GM21717 (cell line): ENCODE data around the gene NEURL1B.
"Not testable (repeated sequence)": the region's sequence is repeated elsewhere in the genome, so short reads cannot be mapped to it uniquely, and the experiment has no call there.

Experiments used
- ATAC-seq: cut with Tn5 transposase; IDR thresholded peaks from one replicate; pipeline ENCODE4 v1.9.1; 2021; ENCODE audit warnings: mild to moderate bottlenecking, moderate library complexity; ENCODE audit not compliant: unreplicated experiment

The NEURL1B gene

DNA sequence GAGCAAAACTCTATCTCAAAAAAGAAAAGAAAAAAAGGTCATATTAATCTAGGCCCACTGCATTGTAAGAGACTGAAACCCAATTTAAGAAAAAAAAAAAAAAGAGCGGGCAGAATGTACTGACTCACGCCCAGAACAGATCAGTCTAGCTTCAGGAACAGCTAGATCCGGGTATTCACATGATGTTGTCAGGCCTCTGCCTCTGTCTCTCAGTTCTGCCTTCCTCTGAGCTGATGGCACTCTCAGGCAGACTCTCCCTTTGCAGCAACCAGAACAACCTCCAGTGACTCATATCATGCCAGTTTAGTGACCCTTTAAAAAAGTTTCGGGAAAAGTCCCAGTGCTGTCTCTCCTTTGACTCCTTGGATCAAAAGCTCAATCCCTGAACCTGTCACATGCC is 53.0 kb downstream of the NEURL1B start:
- ATAC-seq = no peak

DNA sequence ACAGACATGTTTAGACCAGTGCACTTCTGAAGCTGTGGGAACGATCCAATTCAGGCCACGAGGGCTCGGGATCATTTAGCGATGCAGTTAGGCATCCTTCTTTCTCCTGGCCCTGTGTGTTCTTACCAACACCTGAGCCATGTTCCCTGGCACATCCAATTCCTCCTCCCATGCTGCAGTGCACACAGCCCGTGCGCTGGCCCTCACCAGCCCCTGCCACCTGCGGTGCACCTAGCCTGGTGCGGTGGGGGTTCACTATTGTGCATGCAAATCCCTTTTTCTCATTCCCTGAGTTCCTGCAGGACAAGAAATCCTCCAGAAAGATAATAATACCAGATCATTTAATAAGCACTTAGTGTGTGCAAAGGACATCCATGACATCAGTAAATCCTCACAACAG is 53.5 kb downstream of the NEURL1B start:
- no peak for ATAC-seq

DNA sequence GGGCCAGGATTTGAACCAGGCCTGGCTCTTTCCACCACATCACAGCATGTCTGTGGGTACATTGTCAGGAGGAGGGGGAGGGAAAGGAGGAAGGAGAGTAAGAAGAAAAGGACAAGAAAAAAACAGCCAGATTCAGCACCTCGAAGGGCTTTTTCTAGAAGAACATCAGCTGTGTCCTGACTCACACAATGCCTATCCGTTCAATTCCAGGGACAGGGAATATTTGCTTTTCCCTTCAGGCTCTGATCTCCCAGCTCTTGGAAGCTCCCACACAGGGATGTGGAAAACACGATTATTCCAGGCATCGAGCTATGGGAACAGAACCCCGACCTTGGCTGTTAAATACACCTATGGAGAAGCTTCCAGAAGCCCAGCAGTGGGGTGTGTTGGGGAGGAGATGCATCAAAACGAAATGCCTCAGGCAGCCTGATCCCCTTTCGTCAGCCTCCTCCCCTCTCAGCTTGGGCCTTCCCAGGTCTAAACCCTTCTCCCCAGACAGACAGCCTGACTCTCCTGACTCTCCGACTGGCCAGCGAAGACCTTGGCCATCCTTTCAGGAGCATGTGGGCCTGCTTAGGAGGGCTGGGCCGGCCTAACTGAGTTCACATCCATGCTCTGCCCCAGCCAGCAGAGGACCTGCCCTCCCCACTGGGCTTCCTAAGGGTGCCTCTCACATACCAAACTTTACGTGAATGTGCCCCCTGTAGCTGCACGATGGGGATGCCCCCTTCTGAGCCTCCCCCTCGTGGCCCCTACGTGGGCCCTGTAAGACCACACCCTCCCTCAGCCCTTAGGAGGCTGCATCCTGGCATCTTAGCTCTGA is 54.4 kb downstream of the NEURL1B start:
- ATAC-seq = no peak

DNA sequence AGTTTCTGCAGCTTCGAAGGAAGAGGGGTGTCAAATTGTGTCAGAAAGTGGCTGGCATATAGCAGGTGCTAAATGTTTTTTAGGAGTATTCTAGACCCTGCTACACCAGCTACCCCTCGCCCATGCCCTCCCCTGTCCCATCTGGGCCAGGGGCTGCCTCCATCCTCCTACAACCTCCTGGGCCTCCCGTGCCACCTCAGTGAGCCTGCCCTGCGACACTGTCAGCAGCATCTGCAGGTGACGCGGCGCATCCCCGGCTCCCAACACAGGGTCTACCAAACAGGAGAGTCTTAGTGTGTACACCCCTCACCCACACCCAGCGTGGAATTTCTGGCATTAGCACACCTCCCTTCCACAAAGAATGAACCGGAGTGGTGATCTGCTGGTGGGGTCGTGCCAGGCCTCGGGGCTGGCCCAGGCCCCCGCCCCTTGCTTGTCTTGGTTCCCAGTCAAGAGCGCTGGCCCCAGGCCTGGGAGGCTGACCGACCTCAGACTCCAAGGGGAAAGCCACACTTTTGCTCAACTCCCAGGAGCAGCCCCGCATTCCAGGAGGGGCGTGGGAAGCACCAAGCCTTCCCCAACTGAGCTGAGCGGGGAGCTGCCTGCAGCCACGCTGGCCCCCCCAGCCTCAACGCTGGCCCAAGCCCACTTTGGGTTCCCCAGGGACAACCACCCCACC is 55.2 kb downstream of the NEURL1B start:
- no peak for ATAC-seq

DNA sequence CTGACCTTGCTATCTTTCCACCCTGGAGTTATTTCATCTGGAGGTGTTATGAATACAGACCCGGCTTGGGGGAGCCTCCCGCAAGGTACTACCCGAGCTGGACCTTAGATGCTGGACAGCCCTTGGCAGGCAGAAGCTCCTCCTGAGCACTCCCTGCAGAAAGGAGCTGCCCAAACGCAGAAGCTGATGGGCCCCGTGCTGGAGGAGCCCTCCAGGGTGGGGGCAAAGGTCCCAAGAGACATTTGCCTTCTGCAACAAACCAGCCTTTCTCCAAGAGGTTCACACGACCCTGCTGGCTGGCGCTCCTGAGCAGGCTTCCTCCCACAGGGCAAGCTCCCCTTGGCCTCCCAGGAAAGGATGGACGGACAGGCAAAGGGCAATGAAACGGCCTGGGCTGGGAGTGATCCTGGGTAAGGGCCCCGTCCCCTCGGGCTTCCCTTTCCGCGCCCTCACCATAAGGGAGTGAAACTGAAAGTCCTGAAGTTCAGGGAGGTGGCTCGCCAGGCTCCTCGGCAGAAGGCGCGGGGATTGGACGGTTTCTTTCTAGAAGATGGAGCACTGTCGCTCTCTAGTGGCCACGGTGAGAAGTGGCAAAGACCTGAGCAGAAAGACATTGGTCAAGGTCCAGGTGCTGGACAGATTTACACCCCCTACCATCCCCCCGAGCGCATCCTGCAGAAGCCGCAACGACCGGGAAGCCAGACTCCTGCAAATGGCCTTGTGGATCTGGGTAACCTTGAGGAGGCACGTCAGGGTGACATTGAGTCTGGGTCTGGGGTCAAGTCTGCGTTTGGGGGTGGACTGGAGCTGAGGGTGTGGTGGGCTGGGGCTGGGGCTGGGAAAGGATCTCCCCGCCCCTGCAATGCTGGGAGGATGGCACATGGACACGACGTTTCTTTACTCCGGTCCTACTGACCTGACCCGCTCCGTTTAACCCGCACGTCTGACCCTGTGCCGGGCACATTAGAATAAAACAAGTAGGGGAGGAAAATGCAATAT is 56.4 kb downstream of the NEURL1B start:
- ATAC-seq = peak; percentile 89

DNA sequence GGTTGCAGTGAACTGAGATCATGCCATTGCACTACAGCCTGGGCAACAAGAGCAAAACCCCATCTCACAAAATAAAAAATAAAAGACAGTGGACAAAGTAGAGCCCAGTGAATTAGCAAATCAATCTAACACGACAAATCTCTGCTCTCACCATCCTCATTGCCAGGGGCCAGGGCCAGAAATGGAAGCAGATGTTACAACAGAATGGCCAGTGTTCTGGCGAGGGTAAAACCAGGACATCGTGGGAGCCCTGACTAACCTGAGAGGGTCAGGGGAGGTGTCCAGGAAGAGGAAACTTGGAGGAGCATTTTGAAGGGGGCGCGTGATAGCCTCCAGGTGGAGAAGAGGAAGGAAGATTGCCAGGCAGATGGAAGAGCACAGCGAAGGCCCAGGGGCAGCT is 58.4 kb downstream of the NEURL1B start:
- ATAC-seq = no peak

DNA sequence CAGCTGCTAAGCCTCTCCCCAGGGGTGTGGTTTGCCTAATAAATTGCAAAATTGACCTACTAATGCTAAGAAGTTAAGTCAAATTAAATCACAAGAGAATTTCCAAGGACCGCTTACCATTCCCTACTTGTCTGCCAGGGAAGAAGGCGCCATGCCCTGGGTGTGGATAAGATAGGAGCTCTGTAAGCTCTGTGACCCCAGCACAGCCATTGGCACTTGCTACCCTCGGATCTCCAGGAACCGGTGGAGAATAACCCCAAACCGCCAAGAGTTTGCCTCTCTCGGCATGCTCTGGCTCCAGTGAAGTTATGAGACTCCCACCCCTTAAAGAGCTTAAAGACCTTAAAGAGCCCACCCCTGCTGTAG is 58.9 kb downstream of the NEURL1B start:
- ATAC-seq = no peak

DNA sequence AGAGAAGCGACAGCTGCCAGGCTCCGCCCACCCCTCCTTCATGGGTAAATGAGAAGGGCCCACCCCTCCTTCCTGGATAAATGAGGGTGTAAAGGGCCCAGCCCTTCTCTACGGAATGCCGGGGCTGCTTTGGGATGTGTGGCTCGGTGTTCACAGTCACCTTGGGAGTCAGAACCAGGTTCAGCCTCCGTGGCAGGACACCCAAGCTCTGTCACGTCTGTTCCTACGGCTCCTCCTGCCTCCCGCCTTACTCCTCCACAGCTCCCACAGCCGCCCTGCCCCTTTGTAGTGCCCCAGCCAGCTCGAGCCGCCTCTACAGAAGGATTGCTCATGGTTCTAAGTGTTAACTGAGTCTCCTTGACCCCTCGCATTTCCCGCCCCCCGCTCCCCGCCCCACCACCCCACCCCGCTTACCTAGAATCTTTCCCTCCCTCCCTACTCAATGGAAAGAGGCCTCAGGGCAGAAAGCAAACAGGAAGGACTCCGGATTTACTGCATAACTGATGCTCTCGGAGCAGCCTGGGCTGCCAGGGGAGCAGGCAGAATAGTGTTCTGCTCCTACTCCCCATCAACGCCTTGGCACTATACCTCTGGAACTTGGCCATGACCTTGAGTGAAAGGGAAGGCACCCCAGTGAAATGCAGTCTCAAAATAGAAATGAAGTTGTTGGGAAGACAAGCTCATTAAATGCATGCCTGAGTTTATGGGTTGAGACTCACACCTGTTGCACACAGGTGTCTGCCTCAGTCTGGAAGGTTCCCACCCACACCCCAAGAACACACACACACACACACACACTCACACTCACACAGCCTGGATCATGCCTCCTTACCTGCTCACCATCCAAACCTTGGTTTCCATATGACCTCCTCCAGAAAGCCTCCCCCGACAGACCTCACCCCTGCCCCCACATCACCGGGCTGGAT is 59.6 kb downstream of the NEURL1B start:
- ATAC-seq = no peak

DNA sequence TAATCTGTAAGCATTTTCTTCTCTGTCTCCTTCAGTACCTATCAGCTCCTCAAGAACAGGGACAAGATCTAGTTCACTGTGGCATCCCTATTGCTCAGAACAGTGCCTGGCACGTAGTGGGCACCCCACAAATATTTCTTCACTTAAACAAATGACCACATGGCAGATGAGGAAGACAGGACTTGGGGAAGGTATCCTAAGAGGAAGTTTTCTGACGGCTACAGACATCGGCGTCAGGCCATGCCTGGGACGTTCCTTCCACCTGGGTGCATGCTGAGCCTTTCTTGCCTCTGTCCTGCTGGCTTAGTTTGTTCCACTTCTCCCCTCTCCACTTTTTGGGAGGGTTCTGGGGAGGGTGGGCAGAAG is 60.2 kb downstream of the NEURL1B start:
- ATAC-seq = no peak

DNA sequence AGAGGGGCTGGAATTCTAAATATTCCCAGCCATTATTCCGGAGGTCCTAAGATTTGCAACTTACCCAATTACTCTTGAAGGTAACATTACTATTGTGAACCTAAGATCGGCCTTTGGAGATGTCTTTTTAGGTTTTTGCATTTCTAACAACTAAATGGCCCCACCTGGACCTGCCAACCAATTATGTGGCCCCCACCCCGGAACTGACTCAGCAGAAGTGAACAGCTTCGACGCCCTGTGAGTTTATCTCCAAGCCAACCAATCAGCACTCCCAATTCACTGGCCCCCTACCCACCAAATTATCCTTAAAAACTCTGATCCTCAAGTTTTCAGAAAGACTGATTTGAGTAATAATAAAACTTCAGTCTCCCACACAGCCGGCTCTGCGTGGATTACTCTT is 62.9 kb downstream of the NEURL1B start:
- no peak for ATAC-seq

DNA sequence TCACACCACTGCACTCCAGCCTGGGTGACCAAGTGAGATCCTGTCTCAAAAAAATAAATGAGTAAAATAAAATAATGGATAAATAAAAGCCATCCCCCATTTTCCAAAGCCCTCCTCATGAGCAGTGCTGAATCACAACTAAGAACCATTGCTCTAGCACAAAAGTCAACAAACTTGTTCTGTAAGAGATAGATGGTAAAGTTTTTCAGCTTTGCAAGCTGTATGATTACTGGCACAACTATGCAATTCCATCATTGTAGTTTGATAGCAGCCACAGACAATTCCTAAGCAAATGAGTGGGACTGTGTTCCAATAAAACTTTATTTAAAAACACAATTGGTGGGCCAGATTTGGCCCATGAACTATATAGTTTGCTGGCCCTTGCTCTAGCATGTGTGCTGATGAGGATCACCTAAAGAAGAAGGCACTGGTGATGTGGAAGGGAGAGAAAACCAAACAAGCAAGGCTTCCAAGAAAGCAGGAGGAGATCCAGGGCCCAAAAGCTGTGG is 64.6 kb downstream of the NEURL1B start:
- no peak for ATAC-seq

DNA sequence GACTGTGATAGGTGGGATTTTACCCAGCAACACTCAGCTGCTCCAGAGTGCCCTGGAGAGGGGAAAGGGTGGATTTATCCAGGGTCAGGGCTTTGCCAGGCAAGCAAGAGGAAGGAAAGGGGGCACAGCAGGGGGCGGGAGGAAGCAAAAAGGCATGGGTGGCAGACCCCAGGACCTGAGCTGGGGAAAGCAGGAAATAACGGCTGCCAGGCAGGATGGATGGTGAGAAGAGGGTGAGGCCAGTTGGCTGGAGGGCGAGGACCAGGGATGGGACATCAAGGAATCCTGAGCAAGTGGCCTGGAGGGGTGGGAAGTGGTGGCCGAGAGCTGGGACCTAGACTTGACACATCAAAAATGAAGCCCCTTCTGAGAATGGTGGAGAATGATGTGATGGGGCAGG is 65.7 kb downstream of the NEURL1B start:
- ATAC-seq = no peak

DNA sequence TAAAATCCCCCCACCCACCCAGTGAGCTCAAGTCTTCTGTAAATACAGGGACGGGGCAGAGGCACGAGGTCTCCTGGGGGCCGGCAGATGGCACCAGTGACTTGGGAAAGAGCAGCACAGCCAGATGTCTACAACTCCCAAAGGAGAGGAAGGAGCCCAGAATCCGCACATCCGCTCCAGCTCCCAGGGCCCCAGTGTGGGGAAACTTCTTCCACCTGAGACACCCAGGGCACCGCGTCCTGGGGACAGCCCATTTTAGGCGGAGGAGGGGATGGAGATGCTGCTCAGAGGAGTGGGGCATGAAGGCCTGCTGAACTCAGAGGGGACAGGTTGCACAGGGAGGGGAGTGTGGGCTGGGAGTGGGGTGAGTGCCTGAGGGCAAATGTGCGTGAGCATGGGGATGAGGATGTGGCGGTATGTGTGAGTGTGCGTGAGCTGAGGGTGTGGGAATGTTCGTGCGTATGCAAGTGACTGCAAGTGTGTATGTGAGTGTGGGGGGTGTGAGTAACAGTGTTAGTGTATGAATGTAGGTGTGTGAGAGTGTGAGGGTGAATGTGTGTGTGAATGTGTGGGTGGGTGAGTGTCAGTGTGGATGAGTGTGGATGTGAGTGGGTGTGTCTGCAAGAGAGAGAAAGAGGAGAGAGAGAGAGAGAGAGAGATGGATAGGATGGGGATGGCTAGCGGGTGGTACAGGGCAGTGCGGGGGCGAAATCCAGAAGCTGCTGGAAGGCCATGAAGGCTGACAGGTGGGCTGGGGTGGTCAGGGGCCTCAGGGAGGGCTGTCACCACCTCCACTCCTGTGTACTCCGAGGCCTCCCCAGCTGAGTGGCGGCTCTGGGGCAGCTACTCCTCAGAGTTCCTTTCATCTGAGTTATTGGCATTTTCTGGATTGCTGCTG is 66.5 kb downstream of the NEURL1B start:
- no peak for ATAC-seq

DNA sequence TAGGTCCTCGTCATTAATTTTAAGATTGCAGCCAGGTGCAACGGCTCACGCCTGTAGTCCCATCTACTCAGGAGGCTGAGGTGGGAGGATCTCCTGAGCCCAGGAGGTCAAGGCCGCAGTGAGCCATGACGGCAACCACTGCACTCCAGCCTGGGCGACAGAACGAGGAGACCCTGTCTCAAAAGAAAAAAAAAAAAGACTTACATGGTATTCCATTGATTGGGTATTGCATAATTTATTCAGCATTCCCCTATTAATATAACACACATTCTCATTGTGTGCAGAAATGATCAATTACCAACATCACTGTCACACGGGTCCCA is 67.1 kb downstream of the NEURL1B start:
- no peak for ATAC-seq

DNA sequence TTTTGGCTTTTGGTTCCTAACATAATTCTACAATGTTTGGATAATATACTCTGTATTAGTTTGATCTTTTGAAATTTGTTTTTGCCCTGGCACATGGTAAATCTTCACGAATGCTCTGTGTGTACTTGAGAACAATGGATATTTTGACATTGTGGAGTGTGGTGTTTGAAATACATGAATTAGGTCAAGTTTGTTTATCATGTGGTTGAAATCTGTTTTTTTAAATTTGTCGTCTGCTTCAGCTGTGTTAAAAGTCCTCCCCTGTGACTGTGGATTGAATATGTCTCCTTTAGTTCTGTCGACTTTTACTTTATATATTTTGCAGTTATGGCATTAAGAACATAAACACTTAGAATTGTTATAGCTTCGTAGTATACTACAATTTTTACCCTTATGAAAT is 69.6 kb downstream of the NEURL1B start:
- ATAC-seq = no peak

DNA sequence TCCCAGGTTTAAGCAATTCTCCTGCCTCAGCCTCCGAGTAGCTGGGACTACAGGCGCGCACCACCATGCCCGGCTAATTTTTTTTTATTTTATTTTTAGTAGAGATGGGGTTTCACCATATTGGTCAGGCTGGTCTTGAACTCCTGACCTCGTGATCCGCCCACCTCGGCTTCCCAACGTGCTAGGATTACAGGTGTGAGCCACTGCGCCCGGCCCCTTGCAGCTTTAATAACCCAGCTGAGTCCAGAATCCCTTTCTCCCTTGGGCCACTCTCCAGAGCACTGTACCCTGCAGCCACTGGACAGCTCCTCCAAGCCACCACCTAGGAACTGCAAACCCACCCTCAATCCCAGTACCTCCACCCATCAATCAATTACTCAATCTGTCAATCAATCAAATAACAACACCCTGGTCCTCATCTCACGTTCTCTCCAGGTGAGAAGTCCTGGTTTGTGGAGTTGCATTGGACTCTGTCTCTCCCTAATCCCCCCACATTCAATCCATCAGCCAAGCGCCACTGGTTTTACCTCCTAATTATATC is 70.3 kb downstream of the NEURL1B start:
- not testable (repeated sequence) for ATAC-seq

DNA sequence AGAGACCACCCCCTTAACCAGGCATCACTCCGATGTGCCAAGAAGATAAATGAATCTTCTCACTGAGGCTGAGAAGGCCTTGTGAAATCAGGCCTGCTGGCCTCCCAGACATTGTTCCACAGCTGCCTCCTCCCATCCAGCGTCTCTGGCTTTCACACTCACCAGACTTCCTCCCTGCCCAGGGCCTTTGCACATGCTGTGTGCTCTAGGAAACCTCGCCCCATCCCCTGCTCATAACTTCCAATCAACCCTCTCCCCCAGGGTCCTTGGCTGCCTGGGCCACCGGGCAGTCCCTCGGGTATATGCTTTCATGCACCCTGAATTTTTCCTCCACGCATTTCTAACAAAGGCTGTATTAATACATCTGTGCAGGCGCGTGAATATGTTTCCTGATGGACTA is 71.5 kb downstream of the NEURL1B start:
- no peak for ATAC-seq

DNA sequence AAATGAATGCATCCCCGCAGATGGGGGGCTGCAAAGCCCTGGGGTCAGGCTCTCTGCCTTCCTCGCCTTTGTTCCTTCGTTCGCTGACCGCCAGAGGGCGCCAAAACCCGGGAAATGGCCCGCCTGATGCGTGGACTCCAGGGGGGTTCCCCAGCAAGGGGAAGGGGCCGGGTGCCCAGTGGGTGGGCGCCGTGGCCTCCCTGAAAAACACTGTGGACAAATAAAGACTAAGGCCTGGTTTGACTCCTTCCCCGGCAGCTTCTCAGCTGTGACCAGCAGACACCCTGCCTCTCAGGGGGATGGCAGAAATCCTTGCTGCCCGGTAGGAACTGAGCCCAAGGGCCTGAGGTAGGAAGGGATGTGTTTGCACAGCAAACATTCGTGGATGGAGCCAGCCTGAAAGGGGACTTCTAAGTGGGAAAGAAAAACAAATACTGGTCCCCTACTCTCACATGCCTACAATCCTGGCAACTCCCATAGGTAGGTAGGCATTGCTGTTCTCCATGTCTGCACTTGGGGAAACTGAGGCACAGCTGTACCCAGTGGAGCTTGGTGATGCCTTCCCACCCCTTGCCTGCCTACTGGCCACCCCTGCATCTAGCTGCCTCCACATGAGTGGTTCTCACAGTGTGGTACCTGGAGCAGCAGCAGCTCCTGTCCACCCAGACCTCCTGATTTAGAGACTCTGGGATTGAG is 72.2 kb downstream of the NEURL1B start:
- ATAC-seq = no peak
